NCI-H526 (cell line): ENCODE data around the gene FNBP1.
"Not testable (repeated sequence)": the region's sequence is repeated elsewhere in the genome, so short reads cannot be mapped to it uniquely, and the experiment has no call there.

Source experiments
- DNase-seq, 2 experiments: peaks; one replicate each; lab custom pipeline; 2025; lab: John Stamatoyannopoulos, UW

Gene FNBP1

DNA sequence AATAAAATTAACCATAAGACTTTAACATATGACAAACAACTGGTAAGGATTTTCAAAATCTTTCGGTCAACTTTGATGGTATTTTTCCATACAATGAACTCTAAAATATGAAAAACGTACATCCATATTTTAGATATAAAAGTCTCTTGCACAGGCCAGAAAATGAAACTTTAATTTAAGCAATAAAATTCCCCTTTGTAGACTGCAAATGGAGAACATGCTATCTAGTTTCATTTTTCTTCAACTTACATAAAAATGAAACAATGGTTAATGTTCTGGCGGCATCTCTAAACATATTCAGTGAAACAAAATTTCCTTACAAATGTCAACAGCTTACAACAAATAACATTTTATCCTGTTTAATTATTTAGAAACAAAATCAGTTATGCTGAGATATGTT, 123.7 kb downstream of the FNBP1 start:
- DNase-seq: no peak

DNA sequence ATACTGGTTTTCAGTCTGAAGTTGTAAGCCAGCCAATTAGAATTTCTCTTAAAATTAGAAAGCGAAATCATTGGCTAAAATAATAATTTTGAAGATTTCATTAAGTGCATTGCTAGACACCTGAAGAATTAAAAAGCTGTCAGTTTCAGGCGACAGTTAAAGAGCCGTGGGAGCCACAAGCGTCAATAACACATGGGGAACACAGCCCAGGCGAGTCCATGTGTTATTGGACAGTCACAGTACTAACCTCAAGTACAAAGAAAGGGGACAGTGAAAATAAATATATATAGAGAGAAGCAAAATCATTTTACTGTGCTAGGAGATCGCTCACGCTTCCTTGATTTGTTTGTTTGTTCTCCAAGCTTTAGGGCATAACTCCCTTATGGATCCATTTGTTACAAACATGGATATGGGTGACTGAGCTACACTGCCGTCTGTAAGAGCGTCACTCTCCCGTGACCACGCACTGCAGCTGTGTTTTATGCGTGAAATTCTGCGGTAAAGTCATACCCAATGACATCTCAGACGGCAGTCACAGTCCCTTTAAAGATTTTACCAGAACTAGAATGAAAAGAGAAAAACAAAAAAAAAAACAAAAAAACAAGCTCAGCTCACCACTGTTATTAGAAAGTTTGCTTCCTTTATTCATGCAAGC, 124.6 kb downstream of the FNBP1 start:
- DNase-seq: no peak

DNA sequence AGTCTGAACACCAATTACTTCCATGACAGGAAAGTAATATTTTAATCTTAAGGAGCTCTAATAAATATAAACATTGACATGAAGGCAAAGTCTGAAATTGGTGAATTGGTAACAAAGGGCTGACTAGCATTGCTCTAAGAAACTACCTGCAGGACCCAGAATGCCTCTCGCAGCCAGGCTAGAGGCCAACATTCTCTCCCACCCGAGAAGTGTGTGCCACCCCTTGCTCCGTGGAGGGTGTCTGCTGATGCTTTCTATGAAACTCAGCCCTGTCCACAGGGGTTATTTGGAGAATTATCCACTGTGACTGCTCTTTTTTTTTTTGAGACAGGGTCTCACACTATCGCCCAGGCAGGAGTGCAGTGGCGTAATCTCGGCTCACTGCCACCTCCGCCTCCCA, 126.3 kb downstream of the FNBP1 start:
- no peak for DNase-seq

DNA sequence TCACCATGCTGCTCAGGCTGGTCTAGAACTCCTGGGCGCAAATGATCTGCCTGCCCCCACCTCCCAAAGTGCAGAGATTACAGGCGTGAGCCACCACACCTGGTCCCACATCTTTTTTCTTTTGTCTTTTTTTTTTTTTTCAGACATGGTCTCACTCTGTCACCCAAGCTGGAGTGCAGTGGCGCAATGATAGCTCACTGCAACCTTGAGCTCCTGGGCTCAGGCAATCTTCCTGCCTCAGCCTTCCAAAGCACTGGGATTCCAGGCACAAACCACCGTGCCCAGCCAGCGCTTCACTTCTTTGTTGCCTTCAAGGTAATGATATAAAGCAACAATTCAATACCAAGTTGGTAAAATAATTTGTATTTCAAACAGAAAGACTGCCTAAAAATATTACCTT, 128.9 kb downstream of the FNBP1 start:
- DNase-seq: no peak

DNA sequence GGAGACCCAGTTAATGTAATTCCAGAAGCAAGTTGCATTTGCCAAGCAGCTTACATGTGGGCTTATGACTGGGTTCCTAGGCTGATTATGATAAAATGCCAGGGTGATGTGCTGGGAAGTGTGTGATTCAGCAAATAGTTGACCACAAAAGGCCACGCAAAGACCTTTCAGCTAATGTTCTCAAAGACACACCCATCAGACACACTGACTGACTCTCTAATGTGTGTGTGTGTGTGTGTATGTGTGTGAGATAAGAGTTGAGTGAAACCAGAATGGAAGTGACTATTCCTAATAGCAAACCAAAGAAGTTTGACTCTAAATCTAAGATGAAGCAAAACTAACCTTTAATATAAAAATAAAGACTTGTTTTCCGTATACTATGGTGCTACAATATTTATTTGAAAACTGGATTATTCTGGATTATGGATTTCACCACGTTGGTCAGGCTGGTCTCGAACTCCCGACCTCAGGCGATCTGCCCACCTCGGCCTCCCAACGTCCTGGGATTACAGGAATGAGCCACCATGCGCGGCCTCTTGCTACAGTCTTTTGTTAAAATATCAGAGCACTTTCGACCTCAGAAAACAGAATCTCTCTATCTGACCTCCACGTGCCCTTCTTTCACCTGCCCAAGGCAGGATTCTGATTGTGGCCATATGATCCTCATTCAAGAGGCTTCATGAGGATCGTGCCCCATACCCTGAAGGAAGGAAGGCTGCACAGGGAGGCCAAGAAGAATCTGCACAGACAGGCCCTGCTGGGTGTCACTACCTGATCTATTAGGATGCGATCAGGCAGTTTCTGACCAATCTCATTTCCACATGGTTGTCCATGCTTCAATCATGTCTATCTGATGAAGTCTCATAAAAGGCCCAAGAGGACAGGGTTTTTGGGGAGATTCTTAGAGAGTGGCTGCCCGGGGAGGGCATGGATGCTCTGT, 132.1 kb downstream of the FNBP1 start:
- no peak for DNase-seq

DNA sequence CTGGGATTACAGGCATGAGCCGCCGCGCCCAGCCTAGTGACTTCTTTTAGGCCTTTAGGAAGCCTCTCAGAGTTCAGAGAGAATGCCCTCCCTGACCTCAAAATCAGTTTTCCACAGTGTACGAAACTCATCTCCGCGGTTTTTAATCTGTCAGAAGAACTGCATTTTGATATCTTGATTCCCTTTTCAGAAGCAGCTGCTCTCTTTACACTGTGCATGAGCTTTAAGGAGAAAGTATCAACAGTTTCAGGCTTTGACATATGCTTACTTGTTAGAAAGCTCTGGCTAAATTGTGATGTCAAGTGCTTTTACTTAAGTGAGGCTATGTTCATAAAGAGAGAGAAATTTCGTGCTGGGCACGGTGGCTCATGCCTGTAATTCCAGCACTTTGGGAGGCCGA, 133.1 kb downstream of the FNBP1 start:
- no peak for DNase-seq

DNA sequence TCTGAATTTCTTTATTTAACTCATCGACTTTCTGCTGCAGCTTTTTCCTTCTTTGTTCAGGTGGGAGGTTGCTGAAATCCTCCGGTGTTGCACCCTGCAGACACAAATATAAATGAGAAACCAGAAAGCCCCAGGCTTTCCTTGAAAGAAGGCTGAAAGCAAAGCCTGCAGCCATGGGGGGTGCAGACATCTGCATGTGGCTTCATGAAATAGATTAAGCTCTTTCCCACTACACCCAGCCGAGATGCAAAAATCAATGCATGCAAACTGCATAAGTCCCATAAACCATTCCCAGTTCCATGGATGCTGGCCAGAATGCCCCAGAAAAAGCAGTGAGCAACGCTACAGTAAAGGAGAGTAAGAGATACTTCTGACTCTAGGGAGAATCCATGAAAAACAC, 134.1 kb downstream of the FNBP1 start:
- no peak for DNase-seq

DNA sequence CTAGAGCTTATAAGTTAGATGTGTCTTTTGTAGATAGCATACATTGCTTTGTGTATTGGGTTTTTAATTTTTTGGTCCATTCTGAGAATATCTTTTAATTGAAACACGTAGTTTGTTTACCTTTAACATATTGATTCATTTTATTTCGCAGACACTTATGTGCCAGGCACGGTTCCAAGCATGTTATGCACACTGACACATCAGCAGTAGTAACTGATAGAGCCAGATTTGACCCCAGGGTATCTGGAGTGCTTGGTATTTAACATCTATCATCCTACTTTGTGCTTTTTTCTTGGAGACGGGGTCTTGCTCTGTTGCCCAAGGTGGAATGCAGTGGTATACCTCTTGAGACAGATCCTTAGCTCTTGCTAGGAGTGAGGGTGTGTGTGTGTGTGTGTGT, 135.8 kb downstream of the FNBP1 start:
- no peak for DNase-seq

DNA sequence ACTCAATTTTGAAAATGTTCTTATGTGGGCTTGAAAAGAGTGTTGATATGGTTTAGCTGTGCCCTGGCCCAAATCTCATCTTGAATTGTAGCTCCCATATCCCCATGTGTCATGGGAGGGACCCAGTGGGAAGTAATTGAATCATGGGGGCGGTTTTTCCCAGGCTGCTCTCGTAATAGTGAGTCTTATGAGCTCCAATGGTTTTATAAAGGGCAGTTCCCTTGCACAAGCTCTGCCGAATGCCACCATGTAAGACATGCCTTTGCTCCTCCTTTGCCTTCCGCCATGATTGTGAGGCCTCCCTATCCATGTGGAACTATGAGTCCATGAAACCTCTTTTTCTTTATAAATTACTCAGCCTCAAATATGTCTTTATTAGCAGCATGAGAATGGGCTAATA, 136.7 kb downstream of the FNBP1 start:
- no peak for DNase-seq

DNA sequence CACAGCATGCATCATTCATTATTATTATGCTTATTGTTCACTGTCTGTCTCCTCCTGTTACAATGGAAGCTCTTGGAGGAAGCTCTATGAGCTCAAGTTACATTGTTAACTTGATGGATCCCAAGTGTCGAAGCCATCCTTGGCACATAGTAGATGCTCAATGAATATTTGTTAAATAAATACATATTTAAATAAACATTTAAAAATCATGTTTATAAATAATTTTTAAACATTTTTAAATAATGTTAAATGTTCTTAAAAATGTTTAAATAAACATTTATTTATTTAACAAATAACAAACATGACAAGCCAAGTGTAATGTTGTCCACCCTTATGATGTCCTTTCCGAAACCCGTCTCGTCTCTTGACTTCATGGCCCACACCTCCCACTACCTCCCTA, 138.3 kb downstream of the FNBP1 start:
- DNase-seq: no peak

DNA sequence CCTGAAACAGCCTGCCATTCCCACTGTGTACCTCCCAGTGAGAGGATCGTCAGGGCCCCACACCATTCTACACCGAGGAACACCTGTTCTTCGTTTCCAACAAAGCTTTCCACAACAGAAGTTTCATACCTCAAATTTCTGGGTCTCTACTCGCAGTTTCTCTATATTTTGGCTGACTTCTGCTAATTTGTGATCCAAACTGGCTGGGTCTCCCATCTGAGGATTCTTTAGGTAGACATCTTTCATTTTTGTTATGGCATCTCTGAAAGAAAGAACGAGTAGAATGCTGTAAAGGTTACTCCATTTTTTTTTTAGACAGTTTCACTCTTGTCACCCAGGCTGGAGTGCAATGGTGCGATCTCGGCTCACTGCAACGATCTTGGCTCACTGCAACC, 140.3 kb downstream of the FNBP1 start:
- no peak for DNase-seq

DNA sequence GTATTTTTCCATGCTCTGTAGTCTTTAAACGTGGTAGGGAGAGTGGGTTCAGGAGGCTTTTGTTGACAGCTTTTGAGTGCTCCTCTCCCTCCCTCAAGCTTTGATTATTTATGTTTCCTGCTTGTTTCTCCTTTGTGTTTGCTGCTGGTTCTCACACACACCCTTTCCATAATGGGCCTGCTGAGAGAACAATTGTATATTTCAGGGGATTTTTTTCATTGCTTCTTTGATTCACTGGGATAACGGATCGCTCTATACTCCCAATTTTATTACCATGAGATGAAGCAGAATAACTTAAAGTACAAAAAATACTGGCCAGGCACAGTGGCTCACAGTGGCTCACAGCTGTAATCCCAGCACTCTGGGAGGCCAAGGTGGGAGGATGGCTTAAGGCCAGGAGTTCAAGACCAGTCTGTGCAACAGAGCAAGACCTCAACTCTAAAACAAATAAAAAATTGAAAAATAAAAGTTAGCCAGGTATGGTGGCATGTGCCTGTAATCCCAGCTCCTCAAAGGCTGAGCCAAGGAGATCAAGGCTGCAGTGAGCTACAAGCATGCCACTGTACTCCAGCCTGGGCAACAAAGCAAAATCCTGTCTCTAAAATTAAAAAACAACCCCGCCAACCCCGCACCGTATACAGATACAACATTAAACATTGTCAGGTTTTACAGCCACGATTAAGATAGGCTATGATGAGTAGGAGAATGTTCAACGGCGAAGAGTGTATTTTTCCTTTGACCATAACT, 140.8 kb downstream of the FNBP1 start:
- DNase-seq: no peak

DNA sequence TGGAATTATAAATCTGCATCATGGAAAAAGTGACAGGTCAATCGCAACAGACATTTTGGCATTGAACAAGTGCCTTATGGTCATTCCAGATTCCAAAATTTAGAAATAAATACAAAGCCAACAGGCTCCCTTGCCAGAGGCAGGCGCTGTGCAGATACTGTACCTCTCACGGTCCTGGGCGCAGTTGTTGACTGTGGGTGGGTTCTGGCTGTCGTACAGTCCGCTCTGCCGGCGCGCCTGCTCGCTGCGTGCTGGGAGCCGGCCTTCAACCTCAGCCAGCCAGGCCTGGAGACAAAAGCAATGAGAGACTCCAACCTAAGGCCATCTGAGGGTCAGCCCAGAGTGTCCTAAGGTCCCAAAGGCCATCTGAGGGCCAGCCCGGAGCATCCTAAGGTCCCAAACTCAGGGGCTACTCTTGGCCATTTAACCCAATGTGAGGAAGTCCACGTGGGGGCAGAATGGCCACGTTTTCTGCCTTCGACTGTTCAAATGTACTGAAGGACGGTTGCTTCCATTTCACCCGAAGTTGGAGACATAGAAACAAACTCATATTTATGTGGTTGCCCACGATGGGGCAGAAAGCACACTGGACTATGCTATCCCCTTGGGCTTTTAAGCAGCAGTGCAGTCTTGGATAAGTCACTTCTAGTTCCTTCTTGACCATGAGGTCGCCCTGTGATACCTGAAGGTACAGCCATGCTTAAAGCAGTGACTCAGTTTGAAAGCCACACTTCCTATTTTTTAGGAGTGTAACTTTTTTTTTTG, 142.5 kb downstream of the FNBP1 start:
- no peak for DNase-seq

DNA sequence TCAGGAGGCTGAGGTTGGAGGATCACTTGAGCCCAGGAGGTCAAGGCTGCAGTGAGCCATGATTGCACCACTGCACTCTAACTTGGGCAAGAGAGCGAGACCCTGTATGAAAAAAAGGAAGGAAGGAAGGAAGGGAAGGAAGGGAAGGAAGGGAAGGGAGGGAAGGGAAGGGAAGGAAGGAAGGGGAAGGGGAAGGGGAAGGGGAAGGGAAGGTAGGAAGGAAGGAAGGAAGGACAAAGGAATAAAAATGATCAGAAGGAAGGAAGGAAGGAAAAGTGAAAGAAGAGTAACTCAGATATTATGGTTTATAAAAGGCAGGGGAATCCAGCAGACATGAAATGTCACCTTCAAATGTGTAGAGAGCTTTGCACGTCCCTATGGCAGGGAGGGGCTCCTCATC, 143.4 kb downstream of the FNBP1 start:
- DNase-seq: no peak

DNA sequence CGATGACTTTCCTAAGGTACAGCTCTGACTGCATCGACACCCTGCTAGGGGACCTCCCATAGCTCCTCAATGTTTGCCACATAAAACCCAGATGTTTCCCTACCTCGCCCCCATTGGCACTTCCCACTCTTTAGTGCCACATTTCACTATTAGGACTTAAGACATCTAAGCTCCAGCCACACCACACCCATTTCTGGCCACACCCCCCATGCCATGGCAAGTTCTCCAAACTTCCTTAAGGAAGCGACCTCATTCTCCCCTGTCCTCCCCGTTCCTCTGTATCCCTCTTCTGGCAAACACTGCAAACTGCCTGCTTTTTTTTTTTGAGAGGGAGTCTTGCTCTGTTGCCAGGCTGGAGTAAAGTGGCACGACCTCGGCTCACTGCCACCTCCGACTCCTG, 144.8 kb downstream of the FNBP1 start:
- no peak for DNase-seq

DNA sequence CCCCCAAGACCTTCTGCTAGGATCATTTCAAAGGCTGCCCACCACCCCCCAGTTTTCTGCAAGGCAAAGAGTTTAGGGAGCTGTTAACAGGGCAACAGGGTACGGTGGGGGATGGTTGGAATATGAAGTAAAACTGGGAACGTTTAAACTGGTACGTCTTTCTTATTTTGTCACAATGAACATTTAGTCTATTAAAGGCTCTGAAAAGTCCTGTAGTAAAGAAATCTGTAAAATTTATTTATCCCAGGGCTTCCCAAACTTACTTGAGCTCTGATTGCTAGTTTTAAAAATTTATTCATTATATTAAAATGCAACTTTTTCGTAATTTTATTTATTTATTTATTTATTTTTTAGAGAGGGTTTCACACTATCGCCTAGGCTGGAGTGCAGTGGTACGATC, 145.7 kb downstream of the FNBP1 start:
- no peak for DNase-seq

DNA sequence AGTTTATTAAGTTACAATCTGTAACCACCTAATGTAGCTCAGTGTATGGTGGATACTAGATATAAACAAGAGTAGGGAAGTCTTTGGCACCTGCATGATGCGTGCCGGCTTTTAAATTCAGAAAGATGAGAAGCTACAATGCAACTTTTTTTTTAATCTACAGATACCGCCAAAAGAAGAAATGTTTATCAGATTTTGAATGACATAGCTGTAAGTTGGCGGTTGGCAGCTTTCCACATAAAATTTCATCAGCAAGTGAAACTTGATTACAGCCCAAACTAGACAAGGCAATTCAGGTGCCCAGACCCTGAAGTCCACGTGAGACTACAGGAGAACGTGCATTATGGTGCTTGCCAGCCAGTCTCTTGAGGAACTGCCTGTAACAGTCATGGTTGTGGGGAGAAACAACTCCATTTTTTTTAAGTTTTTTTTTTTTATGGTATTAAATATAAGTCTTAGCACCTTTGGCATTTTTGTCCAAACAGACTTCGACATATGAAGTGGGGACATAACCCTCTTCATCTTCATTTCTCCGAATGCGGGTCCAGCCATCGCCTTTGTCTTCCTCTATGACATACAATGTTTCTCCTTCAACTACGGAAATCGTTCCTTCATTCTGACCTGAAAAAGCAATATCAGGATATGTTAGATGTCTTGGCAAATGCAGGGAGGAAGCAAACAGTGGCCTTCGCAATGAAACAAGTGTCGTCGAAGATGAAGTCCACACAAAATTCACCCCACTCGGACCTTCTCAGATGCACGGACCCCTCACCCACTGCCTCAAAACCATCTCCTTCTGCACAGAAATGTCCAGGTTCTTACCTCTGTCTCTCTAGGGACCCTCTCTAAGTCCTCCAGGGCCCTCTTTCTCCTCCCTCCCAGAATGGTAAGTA, 147.4 kb downstream of the FNBP1 start:
- no peak for DNase-seq

DNA sequence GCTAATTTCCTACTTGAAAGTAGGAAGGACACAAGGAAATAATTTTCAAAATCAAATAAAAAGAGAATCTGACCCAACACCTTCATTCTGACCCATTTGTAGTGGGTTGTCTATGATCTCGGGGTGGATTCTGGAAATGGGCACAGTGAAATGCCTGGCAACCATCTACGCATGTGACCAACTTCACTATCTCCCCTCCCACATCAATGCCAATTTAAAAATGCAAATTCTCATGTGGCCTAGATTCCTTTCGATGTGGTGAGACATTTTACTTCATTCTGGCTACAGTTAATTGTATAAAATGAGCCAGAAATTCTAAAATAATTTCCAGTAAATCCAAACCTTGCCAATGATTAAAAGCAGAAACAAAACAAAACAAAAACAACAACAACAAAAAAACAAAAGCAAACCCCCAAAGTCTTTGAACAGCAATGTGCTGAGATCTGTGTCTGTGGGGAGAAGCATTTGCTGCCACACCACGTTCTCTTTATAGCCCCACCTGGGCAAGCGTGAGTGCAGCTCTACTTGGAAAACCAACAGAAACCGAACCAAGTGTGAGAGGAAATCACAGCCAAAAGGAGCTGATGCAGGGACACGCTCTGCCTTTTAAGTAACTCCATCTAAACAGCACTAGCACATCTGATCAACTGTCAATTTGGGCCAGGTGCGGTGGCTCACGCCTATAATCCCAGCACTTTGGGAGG, 148.7 kb downstream of the FNBP1 start:
- DNase-seq: peak; percentile 4 to 58

DNA sequence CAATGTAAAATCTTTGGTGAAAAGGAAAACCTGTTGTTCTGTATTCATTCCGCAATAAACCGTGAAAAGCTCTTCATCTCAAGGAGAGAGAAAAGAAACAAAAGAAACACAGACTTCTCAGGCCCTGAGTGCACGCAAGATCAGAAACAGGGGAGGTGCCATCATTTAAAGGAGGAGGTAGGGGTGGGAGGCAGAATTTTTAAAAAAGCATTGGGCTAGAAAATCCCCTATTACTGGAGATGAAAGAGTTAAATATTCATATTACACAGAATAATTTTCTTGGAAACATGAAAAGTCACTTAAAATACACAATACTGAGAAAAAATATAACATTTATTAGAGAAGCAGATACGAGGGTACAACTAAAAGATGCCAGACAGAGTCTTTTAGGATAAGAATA, 151.4 kb downstream of the FNBP1 start:
- no peak for DNase-seq

DNA sequence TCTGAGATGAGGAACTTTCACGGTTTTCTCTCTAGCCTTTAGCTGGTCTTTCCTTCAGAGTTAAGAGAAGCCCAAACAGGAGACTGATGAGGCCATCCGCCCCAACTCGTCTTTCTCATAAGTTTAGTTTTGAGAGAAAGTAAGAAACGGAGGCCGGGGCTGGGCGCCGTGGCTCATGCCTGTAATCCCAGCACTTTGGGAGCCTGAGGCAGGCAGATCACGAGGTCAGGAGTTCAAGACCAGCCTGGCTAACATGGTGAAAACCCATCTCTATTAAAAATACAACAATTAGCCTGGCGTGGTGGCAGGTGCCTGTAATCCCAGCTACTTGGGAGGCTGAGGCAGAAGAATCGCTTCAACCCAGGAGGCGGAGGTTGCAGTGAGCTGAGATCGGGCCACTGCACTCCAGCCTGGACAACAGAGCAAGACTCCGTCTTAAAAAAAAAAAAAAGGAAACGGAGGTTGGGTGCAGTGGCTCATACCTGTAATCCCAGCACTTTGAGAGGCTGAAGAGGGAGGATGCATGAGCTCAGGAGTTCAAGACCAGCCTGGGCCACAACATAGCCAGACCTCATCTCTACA, 152.2 kb downstream of the FNBP1 start:
- DNase-seq: not testable (repeated sequence)
